ENCODE data around the gene ARFGEF2.
"Not testable (repeated sequence)": the region's sequence is repeated elsewhere in the genome, so short reads cannot be mapped to it uniquely, and the experiment has no call there.

The ARFGEF2 gene

GRCh38 chr20:48951646-48952045 is 30.1 kb downstream of the ARFGEF2 start:
- DNase-seq: no peak

- no peak for DNase-seq
Observed at GRCh38 chr20:48952656-48953055, 31.1 kb downstream of the ARFGEF2 start.

GRCh38 chr20:48953653-48954052 is 32.1 kb downstream of the ARFGEF2 start:
- DNase-seq: no peak

- DNase-seq: no peak
Observed at GRCh38 chr20:48956052-48956451, 34.5 kb downstream of the ARFGEF2 start.

- no peak for DNase-seq
Observed at GRCh38 chr20:48957053-48957481, 35.6 kb downstream of the ARFGEF2 start.

- DNase-seq: no peak
Observed at GRCh38 chr20:48957533-48957932, 36.0 kb downstream of the ARFGEF2 start.

- no peak for DNase-seq
Observed at GRCh38 chr20:48958743-48959142, 37.2 kb downstream of the ARFGEF2 start.

- DNase-seq: no peak
Observed at GRCh38 chr20:48959899-48960550, 38.5 kb downstream of the ARFGEF2 start.

- DNase-seq: no peak
Observed at GRCh38 chr20:48962421-48962820, 40.9 kb downstream of the ARFGEF2 start.

- peak in 8 of 56 donors; percentile 3 to 29 (median 12) for DNase-seq
Observed at GRCh38 chr20:48962976-48963771, 41.7 kb downstream of the ARFGEF2 start.

GRCh38 chr20:48965189-48965910 is 43.8 kb downstream of the ARFGEF2 start:
- no peak for DNase-seq

GRCh38 chr20:48970681-48971365 is 49.3 kb downstream of the ARFGEF2 start:
- DNase-seq: no peak

- no peak for DNase-seq
Observed at GRCh38 chr20:48971956-48972355, 50.4 kb downstream of the ARFGEF2 start.

- no peak for DNase-seq
Observed at GRCh38 chr20:48972816-48973215, 51.3 kb downstream of the ARFGEF2 start.

- DNase-seq: no peak
Observed at GRCh38 chr20:48975955-48976354, 54.4 kb downstream of the ARFGEF2 start.

GRCh38 chr20:48979980-48980379 is 58.5 kb downstream of the ARFGEF2 start:
- not testable (repeated sequence) for DNase-seq

GRCh38 chr20:48983423-48984400 is 62.2 kb downstream of the ARFGEF2 start:
- no peak for DNase-seq

GRCh38 chr20:48984575-48985219 is 63.2 kb downstream of the ARFGEF2 start:
- DNase-seq: peak in 2 of 56 donors; percentile 15 to 31

GRCh38 chr20:48986899-48987298 is 65.4 kb downstream of the ARFGEF2 start:
- peak in 3 of 56 donors; percentile 6 to 56 (median 13) for DNase-seq

GRCh38 chr20:48990467-48990866 is 69.0 kb downstream of the ARFGEF2 start:
- DNase-seq: no peak

All from amygdala (tissue), 56 donors.